Mesenchymal stem cell (in vitro differentiated cells and primary cell): ENCODE data around the gene MAPK7. TPM values are rescaled to one million over a fixed set of nuclear protein-coding genes. Genes with fewer than 3 reads are reported as not detected.

ENCODE experiments used
- DNase-seq: peaks from one replicate; pipeline ENCODE4 v3.0.0-alpha.2; 2013
- H2AFZ ChIP-seq: one replicate; pipeline ENCODE4 v1.6.1; 2013; ENCODE audit warnings: low read depth, mild to moderate bottlenecking, control low read depth, inconsistent platforms, low read length, moderate library complexity
- H2AK5ac ChIP-seq: 2 replicates; pipeline ENCODE4 v1.6.1; 2013; ENCODE audit warnings: low read length, moderate library complexity, mild to moderate bottlenecking, inconsistent platforms; ENCODE audit not compliant: severe bottlenecking
- H2BK120ac ChIP-seq: one replicate; pipeline ENCODE4 v1.6.1; 2013; ENCODE audit warnings: low read depth, mild to moderate bottlenecking, inconsistent platforms, low read length, moderate library complexity
- H2BK12ac ChIP-seq, 2 experiments: one replicate each; pipeline ENCODE4 v1.6.1; 2013; ENCODE audit warnings: inconsistent platforms in 2 of 2, low read length in 2 of 2, mild to moderate bottlenecking in 2 of 2, moderate library complexity in 2 of 2, control low read depth in 1 of 2
- H2BK15ac ChIP-seq: one replicate; pipeline ENCODE4 v1.6.1; 2013; ENCODE audit warnings: mild to moderate bottlenecking, low read depth, inconsistent platforms; ENCODE audit not compliant: poor library complexity, severe bottlenecking
- H2BK5ac ChIP-seq: 2 replicates; pipeline ENCODE4 v1.6.1; 2013; ENCODE audit warnings: low read depth, mild to moderate bottlenecking, low read length, control low read depth, inconsistent platforms; ENCODE audit not compliant: poor library complexity, severe bottlenecking
- H3K14ac ChIP-seq, 2 experiments: one replicate each; pipeline ENCODE4 v1.6.1; 2013; ENCODE audit warnings: inconsistent platforms in 2 of 2, low read length in 2 of 2, control low read depth in 1 of 2, mild to moderate bottlenecking in 1 of 2, moderate library complexity in 1 of 2
- H3K18ac ChIP-seq, 2 experiments: one replicate each; pipeline ENCODE4 v1.6.1; 2013; ENCODE audit warnings: inconsistent platforms in 2 of 2, low read length in 2 of 2, control low read depth in 1 of 2, low read depth in 1 of 2, mild to moderate bottlenecking in 1 of 2
- H3K23ac ChIP-seq, 2 experiments: one replicate each; pipeline ENCODE4 v1.6.1; 2013; ENCODE audit warnings: inconsistent platforms in 2 of 2, low read length in 2 of 2, mild to moderate bottlenecking in 2 of 2, moderate library complexity in 2 of 2, control low read depth in 1 of 2
- H3K27ac ChIP-seq: 2 replicates; pipeline ENCODE4 v1.5.1; 2013; ENCODE audit warnings: mild to moderate bottlenecking, moderate library complexity, low read length, control low read depth, inconsistent platforms; ENCODE audit not compliant: poor library complexity, severe bottlenecking
- H3K27me3 ChIP-seq, 2 experiments: 2 replicates each; pipeline versions ENCODE4 v1.6.1 to v1.7.0; 2013; ENCODE audit warnings: low read length in 2 of 2, mild to moderate bottlenecking in 2 of 2, moderate library complexity in 2 of 2, control low read depth in 1 of 2, inconsistent platforms in 1 of 2; ENCODE audit not compliant: control insufficient read depth in 1 of 2, insufficient read depth in 1 of 2
- H3K36me3 ChIP-seq, 2 experiments: 2 replicates each; pipeline versions ENCODE4 v1.6.1 to v1.7.0; 2013; ENCODE audit warnings: low read length in 2 of 2, control low read depth in 1 of 2, inconsistent platforms in 1 of 2, low read depth in 1 of 2, mild to moderate bottlenecking in 1 of 2; ENCODE audit not compliant: insufficient read depth in 2 of 2, control insufficient read depth in 1 of 2
- H3K4ac ChIP-seq, 2 experiments: one replicate each; pipeline ENCODE4 v1.6.1; 2013; ENCODE audit warnings: inconsistent platforms in 2 of 2, low read length in 2 of 2, mild to moderate bottlenecking in 2 of 2, moderate library complexity in 2 of 2, control low read depth in 1 of 2, low read depth in 1 of 2
- H3K4me1 ChIP-seq: 2 replicates; pipeline ENCODE4 v1.6.1; 2013; ENCODE audit warnings: low read depth, low read length, control low read depth; ENCODE audit not compliant: control insufficient read depth, insufficient read depth
- H3K4me2 ChIP-seq: 2 replicates; pipeline ENCODE4 v1.6.1; 2013; ENCODE audit warnings: low read length, mild to moderate bottlenecking, inconsistent platforms; ENCODE audit not compliant: poor library complexity, severe bottlenecking
- H3K4me3 ChIP-seq, 2 experiments: 2 replicates each; pipeline versions ENCODE4 v1.5.1 to v1.7.0; 2013; ENCODE audit warnings: low read length in 2 of 2, mild to moderate bottlenecking in 2 of 2, control low read depth in 1 of 2, low read depth in 1 of 2; ENCODE audit not compliant: insufficient read depth in 1 of 2
- H3K79me1 ChIP-seq: replicated peaks from 2 replicates; pipeline ENCODE4 v1.6.1; 2013; ENCODE audit warnings: mild to moderate bottlenecking, control low read depth, low read length, inconsistent platforms; ENCODE audit not compliant: poor library complexity, severe bottlenecking
- H3K9ac ChIP-seq: 2 replicates; pipeline ENCODE4 v1.7.0; 2013; ENCODE audit warnings: mild to moderate bottlenecking, low read length, moderate library complexity
- H3K9me3 ChIP-seq: 2 replicates; pipeline ENCODE4 v1.7.0; 2013; ENCODE audit warnings: mild to moderate bottlenecking, low read length; ENCODE audit not compliant: control insufficient read depth
- H4K8ac ChIP-seq: one replicate; pipeline ENCODE4 v1.6.1; 2013; ENCODE audit warnings: inconsistent platforms, mild to moderate bottlenecking, low read length, moderate library complexity
- H4K91ac ChIP-seq: one replicate; pipeline ENCODE4 v1.6.1; 2013; ENCODE audit warnings: mild to moderate bottlenecking, low read length, inconsistent platforms
- WGBS: methylation state at CpG from one replicate; pipeline ENCODE4 v1.1.7; 2013; ENCODE audit warnings: mixed read lengths; 5-methylcytosine and 5-hydroxymethylcytosine counted together
- small RNA-seq: library from polyadenylated mRNA; stranded (forward); fragments of <200 nt; extraction: miRNeasy Mini kit (QIAGEN cat#:217004); gene quantifications from one replicate; pipeline ENCODE3, GENCODE V24; 2013; ENCODE audit warnings: low read depth

Gene MAPK7

DNA sequence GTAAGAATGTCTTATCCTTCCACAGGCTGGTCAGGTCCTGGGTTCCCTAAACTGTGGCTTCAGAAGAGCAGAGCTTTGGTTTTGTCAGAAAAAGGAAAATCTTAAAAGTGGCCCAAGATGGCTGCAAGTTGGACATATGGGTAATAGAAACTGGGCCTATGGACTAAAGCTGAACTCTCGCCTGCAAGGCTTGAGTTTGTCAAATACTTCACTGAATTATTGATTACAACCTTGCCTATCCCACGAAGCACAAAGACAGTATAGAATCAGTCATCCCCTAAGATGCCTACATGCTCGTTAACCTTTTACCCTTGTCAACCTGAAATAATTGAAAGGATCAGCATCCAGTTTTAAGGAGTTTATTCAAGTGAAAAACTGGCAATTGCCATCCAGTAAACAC, 53.4 kb downstream of the MAPK7 start:
- Histone ChIP-seq H3K9ac (no peak overlapping the region), H3K18ac (no peak overlapping the region), H2AFZ (no peak overlapping the region), H3K23ac (no peak overlapping the region), H3K36me3 (no peaks in the 10 kb centered on the region), H3K9me3 (no peaks in the 10 kb centered on the region), H2BK5ac (no peak overlapping the region), H3K27ac (no peak overlapping the region), H3K14ac (no peak overlapping the region), H2BK12ac (no peak overlapping the region), H4K91ac (no peak overlapping the region), H3K4me3 (no peak overlapping the region), H2BK15ac (no peak overlapping the region), H2BK120ac (no peak overlapping the region), H3K79me1 (no peaks in the 10 kb centered on the region), H3K27me3 (no peaks in the 10 kb centered on the region), H3K4me1 (no peaks in the 10 kb centered on the region), H4K8ac (no peak overlapping the region), H3K4ac (no peak overlapping the region), H3K4me2 (no peak overlapping the region), H2AK5ac (no peak overlapping the region)
- DNase-seq, result no peak
- WGBS, result 76% methylated on average over 3 of the region's 3 CpGs

Small RNA genes lying within 50 kb of the gene (small RNA-seq; reads per million reads assigned to genes)
- gene MIR1180 (278 reads per million, percentile 95 among the genes with 10 or more reads in this experiment), gene RF00537 (not detected)
